Measurements from ENCODE around the gene OR8B3.
"Not testable (repeated sequence)": the region's sequence is repeated elsewhere in the genome, so short reads cannot be mapped to it uniquely, and the experiment has no call there.

OR8B3 gene

GRCh38 chr11:124394408-124394807 lies 4.4 kb downstream of the OR8B3 start:
- no peaks in the 10 kb centered on the region for H3K36me3 ChIP-seq (ENCODE audit: insufficient read depth, low read length)
- H3K9ac ChIP-seq (ENCODE audit: insufficient read length), result no peak overlapping the region
- H3K9me3 ChIP-seq (ENCODE audit: low read depth, low read length), result no peaks in the 10 kb centered on the region
- TF ChIP-seq POLR2AphosphoS5 (IDR thresholded peaks at IDR 0.05; ENCODE audit: borderline replicate concordance, low read depth, low read length) (no peak), EZH2 (IDR thresholded peaks at IDR 0.05) (no peak), FOXP2 (optimal IDR thresholded peaks at IDR 0.05; ENCODE audit: control extremely low read depth, extremely low read length, insufficient read depth) (no peak)
- H3K4me3 ChIP-seq, result no peak overlapping the region
- no peak overlapping the region for H3K27ac ChIP-seq
- no peak for DNase-seq (ENCODE audit: low read depth, low spot score)

DNA sequence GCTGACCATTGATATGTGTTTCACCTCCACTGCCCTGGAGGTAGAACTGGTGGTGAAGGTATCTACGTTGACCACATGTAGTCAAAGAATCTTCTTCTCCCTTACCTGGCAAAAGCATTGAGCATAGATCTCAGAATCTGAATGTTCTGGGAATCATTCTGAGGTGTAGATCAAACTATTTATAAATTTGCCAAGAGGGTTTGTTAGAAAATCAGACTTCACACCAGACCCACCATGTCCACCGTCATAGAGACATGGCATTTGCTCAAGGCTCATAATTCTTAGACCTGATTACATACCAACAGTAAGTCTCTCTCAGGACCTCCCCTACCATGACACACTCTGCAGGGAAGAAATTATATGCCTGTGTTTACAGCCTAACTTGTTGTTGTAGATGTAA lies 14.4 kb downstream of the OR8B3 start, which contains the start of gene OR8B2:
Gene OR8B2, minus strand, starts transcription at position 101 of the 400 bp plus-strand sequence. CDS start 1,156 bp downstream, outside the sequence.
- Histone ChIP-seq H3K36me3 (ENCODE audit: insufficient read depth, low read length) (no peaks in the 10 kb centered on the region), H3K27ac (no peak within 1 kb of the TSS), H3K4me3 (no peak within 1 kb of the TSS), H3K9me3 (ENCODE audit: low read depth, low read length) (no peaks in the 10 kb centered on the region), H3K9ac (ENCODE audit: insufficient read length) (no peak within 1 kb of the TSS)
- TF ChIP-seq POLR2AphosphoS5 (IDR thresholded peaks at IDR 0.05; ENCODE audit: borderline replicate concordance, low read depth, low read length) (no peak), FOXP2 (optimal IDR thresholded peaks at IDR 0.05; ENCODE audit: control extremely low read depth, extremely low read length, insufficient read depth) (no peak)
- DNase-seq (ENCODE audit: low read depth, low spot score), result no peak

DNA sequence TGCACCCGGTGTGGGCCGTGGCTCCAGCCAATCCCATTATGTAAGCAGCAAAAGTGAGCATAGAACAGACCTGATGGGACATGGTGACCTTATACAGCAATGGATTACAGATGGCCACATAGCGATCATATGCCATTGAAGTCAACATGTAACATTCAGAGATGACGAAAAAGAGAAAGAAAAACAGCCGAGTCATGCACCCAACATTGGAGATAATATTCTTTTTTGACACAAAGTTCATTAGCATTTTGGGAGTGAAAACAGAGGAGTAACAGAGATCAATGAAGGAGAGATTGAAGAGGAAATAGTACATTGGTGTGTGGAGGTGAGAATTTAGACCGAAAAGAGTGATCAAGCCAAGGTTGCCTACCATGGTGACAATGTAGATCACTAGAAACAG lies 16.0 kb downstream of the OR8B3 start:
- DNase-seq (ENCODE audit: low read depth, low spot score); H3K4me3 ChIP-seq; H3K9ac ChIP-seq (ENCODE audit: insufficient read length); H3K36me3 ChIP-seq (ENCODE audit: insufficient read depth, low read length); H3K27ac ChIP-seq; H3K9me3 ChIP-seq (ENCODE audit: low read depth, low read length): not testable (repeated sequence)

- TF ChIP-seq POLR2AphosphoS5 (IDR thresholded peaks at IDR 0.05; ENCODE audit: borderline replicate concordance, low read depth, low read length) (no peak), EZH2 (IDR thresholded peaks at IDR 0.05) (no peak), FOXP2 (optimal IDR thresholded peaks at IDR 0.05; ENCODE audit: control extremely low read depth, extremely low read length, insufficient read depth) (no peak)
- Histone ChIP-seq H3K9me3 (ENCODE audit: low read depth, low read length) (no peaks in the 10 kb centered on the region), H3K9ac (ENCODE audit: insufficient read length) (no peak overlapping the region), H3K27ac (no peak overlapping the region), H3K36me3 (ENCODE audit: insufficient read depth, low read length) (no peaks in the 10 kb centered on the region), H3K4me3 (no peak overlapping the region)
- DNase-seq (ENCODE audit: low read depth, low spot score), result no peak
Measured at GRCh38 chr11:124380585-124380984, 18.2 kb downstream of the OR8B3 start.

GRCh38 chr11:124376280-124376679 lies 22.5 kb downstream of the OR8B3 start:
- TF ChIP-seq FOXP2 (optimal IDR thresholded peaks at IDR 0.05; ENCODE audit: control extremely low read depth, extremely low read length, insufficient read depth), result no peak
- no peak for TF ChIP-seq POLR2AphosphoS5 (IDR thresholded peaks at IDR 0.05; ENCODE audit: borderline replicate concordance, low read depth, low read length)
- TF ChIP-seq EZH2 (IDR thresholded peaks at IDR 0.05), result no peak
- DNase-seq (ENCODE audit: low read depth, low spot score), result no peak
- no peaks in the 10 kb centered on the region for H3K9me3 ChIP-seq (ENCODE audit: low read depth, low read length)
- H3K4me3 ChIP-seq, result no peak overlapping the region
- no peak overlapping the region for H3K27ac ChIP-seq
- H3K36me3 ChIP-seq (ENCODE audit: insufficient read depth, low read length), result no peaks in the 10 kb centered on the region
- H3K9ac ChIP-seq (ENCODE audit: insufficient read length), result no peak overlapping the region

DNA sequence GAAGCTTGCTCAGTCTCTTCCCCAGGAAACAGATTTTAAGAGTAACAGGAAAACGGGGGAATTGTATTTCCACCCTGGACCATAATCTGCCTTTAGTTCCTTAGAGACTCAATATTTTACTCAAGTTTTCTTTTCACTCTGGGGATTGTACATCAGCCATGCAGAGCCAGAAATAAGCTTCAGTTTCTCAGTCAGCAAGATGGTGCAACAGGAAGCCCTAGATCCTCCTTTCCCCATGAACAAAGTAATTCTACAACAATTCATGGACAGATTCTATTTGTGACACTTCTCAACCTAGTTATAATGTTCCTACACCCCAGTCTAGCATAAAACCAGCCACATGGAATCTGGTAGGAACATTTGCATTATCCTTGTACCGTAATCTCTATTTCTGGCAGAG lies 39.3 kb downstream of the OR8B3 start:
- no peak overlapping the region for H3K27ac ChIP-seq
- H3K4me3 ChIP-seq, result no peak overlapping the region
- no peak for TF ChIP-seq POLR2AphosphoS5 (IDR thresholded peaks at IDR 0.05; ENCODE audit: borderline replicate concordance, low read depth, low read length)
- TF ChIP-seq FOXP2 (optimal IDR thresholded peaks at IDR 0.05; ENCODE audit: control extremely low read depth, extremely low read length, insufficient read depth), result no peak
- no peak for TF ChIP-seq EZH2 (IDR thresholded peaks at IDR 0.05)
- DNase-seq (ENCODE audit: low read depth, low spot score), result no peak
- H3K9me3 ChIP-seq (ENCODE audit: low read depth, low read length), result no peaks in the 10 kb centered on the region
- no peak overlapping the region for H3K9ac ChIP-seq (ENCODE audit: insufficient read length)
- no peaks in the 10 kb centered on the region for H3K36me3 ChIP-seq (ENCODE audit: insufficient read depth, low read length)

DNA sequence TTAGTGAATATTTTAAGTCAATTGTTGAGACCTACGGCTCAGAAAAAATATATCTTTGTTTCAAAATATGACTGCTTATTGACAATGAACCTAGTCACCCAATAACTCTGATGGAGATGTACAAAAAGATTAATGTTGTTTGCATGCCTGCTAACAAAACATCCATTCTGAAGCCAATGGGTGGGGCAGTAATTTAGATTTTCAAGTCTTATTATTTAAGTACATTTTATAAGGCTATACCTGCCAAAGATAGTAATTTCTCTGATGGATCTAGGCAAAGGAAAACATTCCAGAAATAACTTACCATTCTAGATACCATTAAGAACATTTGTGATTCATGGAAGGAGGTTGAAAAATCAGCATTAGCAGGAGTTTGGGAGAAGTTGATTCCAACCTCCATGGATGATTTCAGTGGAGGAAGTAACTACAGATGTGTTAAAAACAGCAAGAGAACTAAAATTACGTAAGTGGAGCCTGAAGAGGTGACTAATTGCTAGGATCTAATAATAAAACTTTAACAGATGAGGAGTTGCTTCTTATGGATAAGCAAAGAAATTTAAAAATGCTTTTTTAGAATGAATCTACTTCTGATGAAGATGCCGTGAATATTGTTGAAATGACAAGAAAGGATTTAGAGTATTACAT lies 52.4 kb downstream of the OR8B3 start:
- Histone ChIP-seq H3K9me3 (ENCODE audit: low read depth, low read length) (no peaks in the 10 kb centered on the region), H3K4me3 (no peak overlapping the region), H3K27ac (no peak overlapping the region), H3K9ac (ENCODE audit: insufficient read length) (no peak overlapping the region), H3K36me3 (ENCODE audit: insufficient read depth, low read length) (no peaks in the 10 kb centered on the region)
- TF ChIP-seq EZH2 (IDR thresholded peaks at IDR 0.05) (no peak), FOXP2 (optimal IDR thresholded peaks at IDR 0.05; ENCODE audit: control extremely low read depth, extremely low read length, insufficient read depth) (no peak), POLR2AphosphoS5 (IDR thresholded peaks at IDR 0.05; ENCODE audit: borderline replicate concordance, low read depth, low read length) (no peak)
- no peak for DNase-seq (ENCODE audit: low read depth, low spot score)

Data from SK-N-MC (cell line).